ENCODE data around the gene MOB3B.

Gene MOB3B

DNA sequence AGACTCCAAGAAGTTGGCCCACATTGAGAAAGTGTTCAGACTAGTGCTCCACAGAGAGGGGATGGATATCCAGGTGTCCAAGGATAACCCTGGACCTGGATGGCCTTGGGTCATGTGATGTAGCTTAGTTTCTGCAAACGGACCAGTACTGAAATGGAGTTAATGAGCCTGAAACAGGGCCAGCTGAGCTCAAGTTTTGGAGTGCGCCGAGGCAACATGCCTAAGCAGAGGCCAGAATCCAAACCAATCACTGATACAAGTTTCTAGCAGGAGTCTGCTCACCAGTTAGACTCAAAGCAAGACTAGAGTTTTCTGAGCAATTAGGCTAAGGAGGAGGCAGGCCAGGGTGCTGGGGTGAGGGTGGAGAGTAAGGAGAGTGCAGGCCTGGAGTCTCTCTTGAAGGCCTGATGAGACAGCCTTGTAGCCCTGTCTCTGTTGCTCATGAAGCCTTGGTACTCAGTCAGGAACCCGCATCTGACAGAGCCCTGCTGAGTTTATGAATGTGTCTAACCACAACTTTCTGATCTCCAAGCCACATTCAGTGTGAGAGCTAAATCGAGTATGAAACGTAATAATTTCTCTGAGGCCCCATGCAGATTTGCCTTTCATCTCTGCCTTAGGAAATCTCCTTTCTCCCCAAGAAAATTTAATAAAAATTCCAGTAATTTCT, 163.8 kb downstream of the MOB3B start:
- no peak for DNase-seq (ENCODE audit: low spot score)

DNA sequence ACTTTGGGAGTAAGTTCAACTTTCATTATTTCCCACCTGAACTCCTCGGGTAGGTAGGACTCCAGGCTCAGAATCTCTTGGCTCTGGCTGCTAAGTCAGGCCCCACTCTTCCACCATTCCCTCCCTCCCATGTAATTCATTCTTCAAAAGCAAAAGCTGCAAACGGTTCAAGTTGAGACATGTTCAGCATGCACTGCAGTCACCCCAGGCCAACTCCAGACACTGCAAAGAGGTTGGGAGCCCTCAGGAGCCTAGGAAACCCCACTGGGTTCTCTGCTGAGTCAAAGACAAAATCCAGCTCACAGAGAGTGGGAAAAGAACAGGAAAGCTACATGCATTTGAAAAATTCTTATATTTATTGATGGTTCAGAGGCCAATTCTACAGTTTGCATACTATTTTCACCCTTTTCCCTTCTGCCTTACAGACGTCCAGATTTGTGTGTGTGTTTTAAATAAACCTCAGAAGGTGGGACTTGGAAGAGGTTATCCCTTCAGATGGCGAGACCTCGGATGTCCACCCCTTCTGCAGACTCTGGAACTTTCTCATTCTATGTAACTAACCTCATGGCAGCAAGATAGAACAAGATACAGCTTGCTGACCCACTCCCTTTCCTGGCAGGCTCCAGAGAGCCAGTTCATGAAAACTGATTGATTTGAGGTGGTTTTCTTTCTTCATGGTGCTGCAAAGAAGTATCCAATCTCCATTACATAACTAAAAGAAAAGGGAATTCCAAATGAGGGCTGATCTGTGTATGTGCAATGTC, 167.0 kb downstream of the MOB3B start:
- no peak for DNase-seq (ENCODE audit: low spot score)

DNA sequence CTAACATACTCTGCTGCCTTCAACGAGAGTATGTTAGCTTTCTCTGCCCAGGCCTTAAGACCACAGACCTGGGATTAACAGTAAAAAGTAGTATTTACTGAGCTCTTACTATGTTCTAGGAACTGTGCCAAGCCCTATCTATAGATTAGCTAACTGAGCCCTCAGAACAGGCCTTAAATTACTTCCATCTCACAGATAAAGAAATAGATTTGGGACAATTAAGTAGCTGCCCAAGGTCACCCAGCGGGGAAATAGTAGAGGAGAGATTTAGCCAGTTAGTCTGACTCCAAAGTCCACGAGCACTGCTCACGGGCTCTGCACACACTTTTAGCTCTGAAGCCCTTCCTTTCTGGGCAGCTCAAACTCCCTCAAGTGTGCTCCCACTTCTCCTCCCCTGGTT, 168.1 kb downstream of the MOB3B start:
- DNase-seq (ENCODE audit: low spot score) = no peak

DNA sequence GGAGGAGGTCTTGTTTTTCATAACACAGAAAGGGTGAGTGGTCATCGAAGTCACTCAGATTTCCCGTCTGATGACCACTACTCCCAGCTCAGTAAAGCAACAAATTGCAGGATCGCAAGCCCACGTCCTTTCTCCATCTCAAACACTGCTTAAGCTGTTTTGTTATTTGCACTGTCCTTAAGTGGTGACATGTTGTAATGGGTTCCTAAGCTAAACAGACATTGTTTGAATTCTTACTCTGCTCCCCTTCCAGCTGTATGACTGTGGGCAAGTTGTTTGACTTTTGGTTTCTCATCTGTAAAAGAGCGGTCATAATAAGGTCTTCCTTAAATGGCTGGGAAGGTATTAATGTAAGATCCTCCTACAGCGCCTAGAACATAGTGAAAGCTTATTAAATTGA, 169.9 kb downstream of the MOB3B start:
- DNase-seq (ENCODE audit: low spot score) = no peak

DNA sequence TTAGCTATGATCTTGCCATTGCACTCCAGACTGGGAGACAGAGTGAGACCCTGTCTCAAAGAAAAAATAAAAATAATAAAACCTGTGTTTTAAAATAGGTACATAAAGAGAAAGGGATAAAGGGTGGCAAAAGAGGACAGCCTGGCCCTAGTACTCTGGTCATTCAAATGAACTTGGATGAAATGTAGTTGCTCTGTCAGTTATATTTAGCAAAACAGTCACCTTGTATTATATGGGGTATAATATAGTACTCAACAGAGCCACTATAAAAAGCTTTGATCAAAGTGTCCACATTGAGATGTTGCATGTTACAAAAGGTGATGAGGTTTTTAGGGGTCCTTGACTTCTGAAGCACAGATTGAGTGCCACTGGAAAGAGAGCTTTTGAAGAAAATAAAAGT, 171.6 kb downstream of the MOB3B start:
- no peak for DNase-seq (ENCODE audit: low spot score)

DNA sequence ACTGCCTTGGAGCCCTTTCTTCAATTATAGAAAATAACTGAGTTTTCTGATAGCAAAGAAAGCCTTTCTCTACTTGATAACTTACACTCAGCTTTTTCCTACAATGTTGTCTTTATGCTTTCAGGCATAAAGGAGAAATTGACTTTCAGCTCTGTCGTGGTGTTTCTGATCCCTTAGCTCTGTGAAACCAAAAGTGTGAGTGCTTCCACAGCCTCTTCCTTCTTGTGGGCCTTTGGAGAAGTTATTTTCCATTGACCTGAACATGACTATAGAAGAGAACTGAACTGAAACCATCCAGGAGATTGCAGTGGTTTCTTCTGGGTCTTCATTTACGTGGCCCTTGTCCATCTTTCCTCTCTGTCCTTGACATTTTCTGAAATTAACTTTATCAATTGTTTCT, 173.2 kb downstream of the MOB3B start:
- no peak for DNase-seq (ENCODE audit: low spot score)

DNA sequence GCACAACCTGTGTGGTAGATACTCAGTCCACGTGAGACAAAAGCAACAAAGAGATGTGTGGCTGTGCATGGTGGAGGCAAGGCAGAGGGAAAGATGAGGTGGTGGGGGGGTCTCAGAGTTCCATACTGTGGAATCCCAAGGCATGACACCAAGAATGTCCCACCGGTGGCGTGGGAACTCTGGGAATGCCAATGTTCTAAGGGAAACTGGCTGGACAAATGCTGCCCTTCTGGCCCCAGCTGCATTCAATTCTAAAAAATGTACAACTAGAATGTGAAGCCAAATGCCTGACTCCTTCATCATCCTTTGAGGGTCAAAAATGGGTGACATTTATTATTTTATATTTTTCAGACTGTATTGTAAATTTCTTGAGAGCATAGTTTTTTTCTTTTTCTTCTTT, 174.4 kb downstream of the MOB3B start:
- DNase-seq (ENCODE audit: low spot score) = no peak

DNA sequence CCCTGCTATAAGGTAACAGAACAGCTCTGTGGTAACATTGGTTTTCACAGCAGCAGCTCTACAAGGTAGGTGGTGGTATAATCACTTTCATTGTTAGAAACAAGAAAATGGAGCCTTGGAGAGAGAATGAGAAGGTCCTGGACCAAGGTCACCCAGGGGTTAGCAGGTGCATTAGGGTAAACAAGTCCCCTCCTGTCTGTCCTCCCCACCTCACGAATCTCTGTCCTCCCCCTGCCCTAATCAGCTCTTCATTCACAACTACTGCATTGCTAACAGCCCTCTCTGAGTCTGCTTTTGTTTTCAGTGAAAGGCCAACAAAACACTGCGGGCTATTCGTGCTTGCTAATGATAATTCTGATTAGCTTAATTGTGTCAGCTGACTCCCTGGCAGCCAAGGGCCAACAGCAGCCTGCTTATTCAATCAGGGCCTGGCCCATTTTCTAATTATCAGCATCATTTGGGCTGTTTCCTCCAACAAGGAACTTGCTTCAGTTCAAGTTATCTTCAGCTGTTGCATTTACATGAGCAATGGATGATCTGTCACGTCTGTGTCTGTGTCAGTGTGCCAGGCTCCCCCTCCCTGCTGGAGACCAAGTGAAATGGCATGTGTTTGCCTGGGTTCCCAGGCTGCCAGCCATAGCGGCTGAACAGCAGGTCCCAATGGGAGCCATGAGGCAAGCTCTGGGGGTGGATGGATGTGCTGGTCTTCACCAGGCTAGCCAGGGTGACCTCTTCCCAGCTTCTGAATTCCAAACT, 176.0 kb downstream of the MOB3B start:
- no peak for DNase-seq (ENCODE audit: low spot score)

DNA sequence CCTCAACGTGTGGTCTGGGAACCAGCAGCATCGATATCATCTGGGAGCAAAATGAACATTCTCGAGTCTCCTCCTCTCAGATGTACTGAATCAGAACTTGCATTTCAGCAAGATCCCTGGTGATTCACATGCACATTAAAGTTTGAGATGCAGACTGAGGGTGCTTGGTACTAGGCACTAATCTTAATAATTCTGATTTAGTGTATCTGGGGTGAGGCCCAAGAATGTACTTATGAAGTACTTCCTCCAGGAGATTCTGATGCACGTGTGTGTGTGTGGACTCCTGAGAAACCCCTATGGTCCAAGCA, 176.5 kb downstream of the MOB3B start:
- DNase-seq (ENCODE audit: low spot score) = no peak

DNA sequence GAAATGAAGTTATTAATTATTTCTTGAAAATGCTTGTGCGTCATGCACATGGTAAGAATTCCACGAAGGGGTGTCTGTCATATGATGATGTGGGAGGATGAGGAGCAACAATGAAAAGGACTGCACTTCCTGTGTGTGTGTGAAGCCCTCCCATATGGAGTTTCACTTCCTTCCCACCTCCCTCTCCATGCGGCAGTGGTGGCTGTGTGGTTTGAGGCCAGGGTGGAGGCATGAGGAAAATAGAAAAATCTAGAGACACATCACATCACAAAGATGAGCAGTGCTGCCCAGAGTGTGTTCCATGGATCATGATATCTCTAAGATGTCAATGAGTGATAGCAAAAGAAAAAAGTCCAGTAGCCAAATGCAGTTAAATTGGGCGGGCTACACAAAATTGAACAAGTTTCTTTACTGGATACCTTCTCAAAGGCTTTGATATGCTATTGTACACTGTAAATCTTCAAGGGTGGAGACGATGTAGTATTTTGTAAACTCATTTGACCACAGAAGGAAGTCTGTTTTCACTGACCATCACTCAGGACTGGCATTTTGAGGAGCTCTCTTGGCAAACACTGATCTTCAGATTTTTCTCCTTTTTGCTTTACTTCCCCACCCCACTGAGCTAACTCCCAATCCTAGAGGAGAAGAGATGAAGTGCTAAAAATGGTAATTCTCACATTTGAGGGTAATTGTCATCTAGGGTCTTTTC, 177.0 kb downstream of the MOB3B start:
- DNase-seq (ENCODE audit: low spot score) = no peak

DNA sequence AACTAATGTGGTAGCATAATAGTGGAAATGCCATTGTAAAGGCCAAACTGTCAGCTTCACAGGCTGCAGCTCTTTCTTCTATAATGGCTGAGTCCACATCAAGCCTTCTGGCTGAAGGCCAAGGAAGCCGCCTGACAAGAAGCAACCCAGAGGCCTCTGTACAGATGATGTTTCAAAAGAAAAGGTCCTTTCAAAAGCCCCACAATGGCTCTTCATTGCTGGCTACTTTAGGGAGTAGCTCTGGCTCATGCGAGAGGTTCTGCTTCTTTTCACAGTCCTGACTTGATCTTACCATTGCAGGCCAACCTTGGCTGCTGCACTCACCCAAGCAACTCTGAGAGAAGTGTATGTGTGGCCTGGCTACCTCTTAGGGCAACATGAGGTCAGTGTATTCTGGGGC, 178.2 kb downstream of the MOB3B start:
- no peak for DNase-seq (ENCODE audit: low spot score)

DNA sequence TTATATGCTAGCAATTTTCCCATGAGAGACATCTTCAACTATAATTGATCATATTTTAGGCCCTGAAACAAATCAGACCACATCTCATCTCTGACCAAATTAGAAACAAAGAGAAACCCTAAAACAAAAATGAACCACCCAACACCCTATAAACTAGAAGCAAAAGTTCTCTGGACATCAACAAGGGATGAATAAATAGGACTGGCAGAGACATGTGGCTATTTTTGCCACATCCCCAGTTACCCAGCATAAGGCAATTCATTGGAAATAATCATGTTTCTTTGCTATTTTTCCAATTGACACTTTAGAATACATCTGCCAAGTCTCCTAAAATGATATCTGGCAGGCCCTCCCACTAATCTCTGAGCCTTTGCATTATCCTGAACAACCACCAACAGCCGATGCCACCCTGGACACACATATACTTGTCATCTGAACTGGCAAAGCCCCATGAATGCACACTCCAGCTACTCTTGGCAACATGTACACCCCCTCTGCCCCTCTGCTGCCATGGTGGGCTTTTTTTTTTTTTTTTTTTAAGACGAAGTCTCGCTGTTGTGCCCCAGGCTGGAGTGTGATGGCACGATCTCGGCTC, 179.1 kb downstream of the MOB3B start:
- DNase-seq (ENCODE audit: low spot score) = no peak

DNA sequence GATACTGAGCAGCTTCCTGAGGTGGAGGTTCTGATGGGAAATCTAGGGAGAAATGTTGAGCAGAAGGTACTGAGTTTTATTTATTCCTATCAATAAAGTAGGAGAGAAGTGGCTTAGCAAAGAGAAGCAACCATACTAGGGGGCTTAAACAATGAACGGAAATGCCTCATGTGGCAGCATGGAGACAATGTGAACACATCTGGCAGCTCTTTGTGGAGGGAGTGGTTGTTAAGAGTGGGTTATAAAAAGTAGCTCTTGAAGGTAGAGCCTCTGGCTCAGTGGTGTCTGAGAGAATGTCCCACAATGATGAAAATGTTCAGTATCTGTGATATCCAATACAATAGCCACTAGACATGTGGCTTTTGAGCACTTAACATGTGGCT, 179.9 kb downstream of the MOB3B start:
- DNase-seq (ENCODE audit: low spot score) = no peak

DNA sequence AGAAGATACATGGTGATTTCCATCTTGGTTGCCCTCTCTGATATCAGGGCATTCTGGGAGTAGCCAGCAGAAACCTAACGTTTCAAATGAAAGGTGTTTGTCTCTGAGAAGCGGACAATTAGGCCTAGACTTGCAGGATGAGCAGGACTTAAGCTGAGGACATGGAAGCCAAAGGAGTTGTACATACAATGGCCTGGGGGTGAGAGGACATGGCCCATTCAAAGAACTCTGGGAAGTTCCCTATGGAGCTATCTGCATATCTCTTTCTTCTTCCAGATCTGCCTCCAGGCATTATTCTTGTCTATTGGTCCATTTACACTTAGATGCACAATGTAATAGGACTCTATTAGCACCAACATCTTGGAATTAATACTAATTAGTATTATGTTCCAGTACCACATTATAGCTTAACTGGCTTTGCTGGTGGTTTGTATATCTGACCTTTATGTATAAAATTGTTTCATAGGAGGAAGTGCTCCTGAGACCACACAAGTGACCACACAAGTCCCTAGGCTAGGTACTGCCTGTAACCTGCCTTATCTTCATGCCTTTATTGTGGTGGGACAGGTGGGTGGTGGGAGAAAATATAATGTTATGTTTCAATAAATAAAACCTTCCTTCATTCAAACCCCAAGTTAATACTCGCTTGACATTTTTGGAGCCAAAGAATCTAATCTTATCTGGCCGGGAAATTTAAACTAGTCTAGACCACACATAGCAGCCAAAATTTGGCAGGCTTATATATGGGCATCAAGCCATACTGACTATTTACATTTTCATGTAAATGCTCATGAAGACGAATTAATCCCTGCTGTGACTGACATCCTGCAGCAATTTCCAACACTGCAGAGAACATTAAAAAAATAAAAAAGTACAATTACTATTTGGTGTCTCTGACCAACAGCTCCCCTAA, 180.6 kb downstream of the MOB3B start:
- DNase-seq (ENCODE audit: low spot score) = no peak

DNA sequence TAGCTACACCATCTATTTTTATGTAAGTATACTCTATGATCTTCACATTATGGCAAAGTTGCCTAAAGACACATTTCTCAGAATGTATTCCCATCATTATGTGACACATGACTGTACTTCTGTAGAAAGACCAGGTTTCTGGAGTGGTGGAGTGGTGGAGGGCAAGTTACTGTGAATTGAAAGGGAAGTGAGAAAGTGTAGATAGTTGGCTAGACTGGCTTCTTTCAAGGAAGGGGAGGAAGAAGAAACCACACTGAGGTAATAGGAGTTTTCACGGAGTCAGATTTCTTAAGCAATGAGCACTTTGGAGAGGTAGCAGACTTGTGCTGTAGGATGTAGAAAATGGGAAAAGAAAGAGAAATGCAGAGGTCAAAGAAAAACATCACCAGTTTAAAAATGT, 181.7 kb downstream of the MOB3B start:
- DNase-seq (ENCODE audit: low spot score) = no peak

DNA sequence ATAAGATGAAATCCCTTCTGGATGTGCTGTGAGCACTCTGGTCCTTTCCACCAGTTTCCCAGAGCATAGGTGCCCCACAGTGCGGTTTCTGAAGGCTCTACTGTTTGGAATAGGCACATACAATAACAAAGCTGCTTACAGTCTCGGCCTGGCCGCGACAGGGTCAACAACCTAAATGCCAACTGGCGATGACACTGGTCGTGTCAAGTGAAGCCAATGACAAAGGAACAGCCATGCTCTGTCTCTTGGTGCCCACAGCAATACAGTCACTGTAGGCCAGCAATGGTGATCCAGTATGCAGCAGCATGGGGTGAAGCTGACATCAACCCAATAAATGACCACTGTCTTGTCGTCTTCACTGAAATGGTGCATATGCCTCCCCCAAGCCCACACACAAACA, 184.8 kb downstream of the MOB3B start:
- no peak for DNase-seq (ENCODE audit: low spot score)

DNA sequence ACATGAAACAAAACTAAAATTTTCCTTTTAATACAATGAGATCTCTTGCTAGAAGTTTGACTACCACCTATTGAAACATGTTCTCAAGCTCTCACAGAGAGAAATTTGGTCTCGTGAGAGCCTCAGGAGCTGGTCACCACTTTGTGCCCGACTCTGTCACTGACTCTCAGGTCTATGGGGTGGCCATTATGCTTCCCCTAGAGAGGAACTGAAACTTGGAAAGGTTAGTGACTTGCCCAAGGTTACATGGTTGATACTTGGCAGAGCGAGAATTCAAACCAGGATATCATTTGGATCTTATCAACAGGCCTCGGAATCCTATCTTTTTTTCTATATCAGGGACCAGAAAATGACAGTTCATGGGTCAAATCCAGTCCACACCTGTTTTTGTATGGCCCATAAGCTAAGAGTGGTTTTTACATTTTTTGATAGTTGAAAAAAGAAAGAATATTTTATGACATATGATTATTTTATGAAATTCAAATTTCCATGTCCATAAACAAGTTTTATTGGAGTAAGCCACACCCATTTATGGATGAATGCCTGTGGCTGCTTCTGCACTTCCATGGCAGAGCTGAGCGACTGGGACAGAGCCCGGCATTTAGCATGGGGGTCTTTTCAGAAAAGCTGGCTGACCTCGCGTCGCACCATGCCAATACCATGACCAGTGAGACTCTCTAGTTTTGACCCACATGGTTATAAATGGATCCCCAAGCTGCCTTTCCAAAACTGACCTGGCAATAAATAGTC, 187.9 kb downstream of the MOB3B start:
- no peak for DNase-seq (ENCODE audit: low spot score)

DNA sequence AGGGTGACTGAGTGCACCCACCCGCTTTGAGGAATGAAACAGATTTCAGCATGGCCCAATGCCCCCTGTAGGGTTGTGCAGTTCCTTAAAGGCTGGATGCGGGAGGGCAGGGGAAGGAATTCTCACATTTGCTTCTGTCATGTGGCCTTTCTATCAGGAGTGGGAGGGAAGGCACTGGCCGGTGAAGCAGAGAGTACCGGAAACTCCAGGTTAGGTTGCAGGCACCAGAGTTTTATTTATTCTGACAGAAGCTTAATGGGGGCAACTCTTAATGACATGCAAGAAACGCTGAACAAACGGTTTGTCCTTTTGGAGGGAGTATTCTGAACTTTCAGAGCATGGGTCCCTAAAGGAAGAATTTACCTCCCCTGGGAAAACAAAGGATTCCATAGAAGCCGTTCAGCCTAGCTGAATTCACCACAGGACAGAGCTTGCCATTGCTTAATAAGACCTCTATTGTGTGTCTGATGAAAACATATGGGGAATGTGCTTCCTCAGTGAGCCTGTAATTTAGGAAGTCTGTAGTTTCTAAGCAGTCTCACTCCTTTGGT, 188.6 kb downstream of the MOB3B start:
- DNase-seq (ENCODE audit: low spot score) = no peak

DNA sequence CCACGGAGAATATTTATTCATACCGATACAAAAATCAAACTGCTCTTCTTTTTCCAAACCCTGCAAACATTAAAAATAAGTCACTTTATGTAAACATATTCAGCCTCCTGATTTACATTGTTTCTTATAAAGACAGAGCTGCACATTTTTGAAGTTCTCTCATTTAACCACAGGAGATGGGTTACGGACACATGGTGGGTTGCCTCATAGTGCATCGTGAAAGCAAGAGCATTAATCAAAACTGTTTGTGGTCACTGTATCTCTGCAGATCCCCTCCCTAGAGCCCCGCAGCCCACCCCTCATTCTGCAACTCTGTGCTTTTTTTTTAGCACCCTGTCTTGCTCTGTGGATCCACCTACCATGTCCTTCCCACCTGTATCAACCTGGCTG, 189.3 kb downstream of the MOB3B start:
- no peak for DNase-seq (ENCODE audit: low spot score)

DNA sequence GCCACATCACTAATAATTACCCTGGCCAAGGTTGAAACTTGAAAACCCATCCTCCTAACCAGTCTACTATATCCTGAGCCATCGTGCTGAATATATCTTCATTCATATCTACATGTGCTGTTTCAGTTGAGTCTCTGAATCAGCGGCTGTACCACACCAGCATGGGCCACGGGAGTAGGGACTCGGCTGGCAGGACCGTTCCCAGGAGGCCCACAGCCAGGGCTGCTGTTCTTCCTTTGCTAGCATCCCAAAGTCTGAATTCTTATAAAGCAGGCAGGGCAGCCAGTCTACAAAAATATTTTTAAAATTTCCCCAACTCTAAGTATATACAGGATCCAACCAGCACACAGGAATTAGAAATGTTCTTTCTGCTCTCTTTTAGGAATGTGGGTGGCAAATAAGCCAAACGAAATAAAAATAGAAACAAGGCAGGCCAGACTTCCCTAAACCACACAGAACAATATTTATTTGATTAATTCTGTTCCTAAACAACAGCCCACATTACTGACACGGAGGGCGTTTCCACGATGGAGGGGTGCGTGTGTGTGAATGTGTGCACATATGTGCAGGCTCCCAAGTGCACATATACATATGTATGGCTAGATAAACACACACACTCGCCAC, 189.8 kb downstream of the MOB3B start:
- no peak for DNase-seq (ENCODE audit: low spot score)
